Keratinocyte (primary cell): ENCODE results near the gene GPR107. TPM values are rescaled to one million over a fixed set of nuclear protein-coding genes. Genes with fewer than 3 reads are reported as not detected.

Experiments used
- DNase-seq: peaks from one replicate; pipeline ENCODE4 v3.0.0-alpha.2; 2011; ENCODE audit warnings: low read depth, missing footprints, low spot score
- FAIRE-seq: peaks from 2 replicates; lab custom pipeline; 2011; peaks lifted over from hg19 to GRCh38; lab: Jason Lieb, UNC
- H2AFZ ChIP-seq: 2 replicates; pipeline ENCODE4 v1.6.0; 2012; ENCODE audit warnings: low read length, control low read depth, inconsistent platforms; ENCODE audit not compliant: control insufficient read depth
- H3K27ac ChIP-seq: 2 replicates; pipeline ENCODE4 v1.5.1; 2011; ENCODE audit warnings: low read length; ENCODE audit not compliant: control insufficient read depth, insufficient read depth
- H3K27me3 ChIP-seq: 3 replicates; pipeline ENCODE4 v1.6.0; 2011; ENCODE audit warnings: low read length; ENCODE audit not compliant: control insufficient read depth, insufficient read depth; ENCODE audit errors: extremely low read depth
- H3K36me3 ChIP-seq, 2 experiments: 2 replicates in 1 of 2; 3 replicates in 1 of 2; pipeline ENCODE4 v1.5.1; 2011; ENCODE audit warnings: low read length in 2 of 2, mild to moderate bottlenecking in 1 of 2; ENCODE audit not compliant: control insufficient read depth in 2 of 2, insufficient read depth in 2 of 2; ENCODE audit errors: extremely low read depth in 1 of 2
- H3K4me1 ChIP-seq: 3 replicates; pipeline ENCODE4 v1.5.1; 2011; ENCODE audit warnings: low read length; ENCODE audit not compliant: control insufficient read depth, insufficient read depth; ENCODE audit errors: extremely low read depth
- H3K4me2 ChIP-seq: 3 replicates; pipeline ENCODE4 v1.6.0; 2011; ENCODE audit warnings: low read depth, low read length; ENCODE audit not compliant: control insufficient read depth, insufficient read depth; ENCODE audit errors: extremely low read depth
- H3K4me3 ChIP-seq, 3 experiments: fragments of 200-600 bp in 1 of 3; sonication (generic) in 1 of 3; 2 replicates in 2 of 3; 3 replicates in 1 of 3; pipeline ENCODE4 v1.5.1; 2011 to 2016; ENCODE audit warnings: low read length in 3 of 3, mild to moderate bottlenecking in 3 of 3, control low read depth in 2 of 3, inconsistent platforms in 1 of 3, low read depth in 1 of 3, mixed read lengths in 1 of 3, mixed run types in 1 of 3, moderate library complexity in 1 of 3; ENCODE audit not compliant: control insufficient read depth in 2 of 3, insufficient read depth in 2 of 3; ENCODE audit errors: extremely low read depth in 1 of 3
- H3K79me2 ChIP-seq: 2 replicates; pipeline ENCODE4 v1.6.0; 2012; ENCODE audit warnings: low read length; ENCODE audit not compliant: control insufficient read depth, insufficient read depth
- H3K9ac ChIP-seq: 3 replicates; pipeline ENCODE4 v1.6.0; 2011; ENCODE audit warnings: low read length; ENCODE audit not compliant: control insufficient read depth, insufficient read depth; ENCODE audit errors: extremely low read depth
- H3K9me1 ChIP-seq: 3 replicates; pipeline ENCODE4 v1.6.0; 2011; ENCODE audit warnings: low read length; ENCODE audit not compliant: control insufficient read depth, insufficient read depth; ENCODE audit errors: extremely low read depth
- H3K9me3 ChIP-seq: 2 replicates; pipeline ENCODE4 v1.5.1; 2012; ENCODE audit warnings: low read depth, low read length; ENCODE audit not compliant: control insufficient read depth
- H4K20me1 ChIP-seq: 3 replicates; pipeline ENCODE4 v1.6.0; 2011; ENCODE audit warnings: low read length; ENCODE audit not compliant: control insufficient read depth, insufficient read depth; ENCODE audit errors: extremely low read depth
- EZH2 ChIP-seq: IDR thresholded peaks from one replicate; pipeline ENCODE4 v1.6.1; 2012; ENCODE audit warnings: inconsistent platforms, mild to moderate bottlenecking, low read length, moderate library complexity
- dilution Hi-C: fragments of 300-500 bp; cut with MboI; formaldehyde crosslinking; loops from one replicate; pipeline ENCODE4 v1.7.0; 2020; ENCODE audit warnings: low sequenced_read_pairs; ENCODE audit not compliant: extremely low pct_ligation_motif_present
- polyA plus RNA-seq, 5 experiments: library from polyadenylated mRNA; depleted of rRNA in 3 of 5; stranded (reverse) in 3 of 5; stranded (forward) in 1 of 5; unstranded in 1 of 5; fragments of >200 nt; gene quantifications; 1 replicate in 1 of 5; 2 replicates in 3 of 5; 3 replicates in 1 of 5; pipeline versions ENCODE4 v1.2.1 to v1.2.3, GENCODE V29; 2011 to 2012; ENCODE audit warnings: missing spikeins in 2 of 5, low read depth in 1 of 5, low replicate concordance in 1 of 5
- TF ChIP-seq, protein P1 (sequence below), 3 experiments: IDR thresholded peaks in 1 of 3; conservative IDR thresholded peaks in 1 of 3; optimal IDR thresholded peaks in 1 of 3; 2 replicates in 2 of 3; 3 replicates in 1 of 3; pipeline versions ENCODE3 to v1.5.1; 2011; ENCODE audit warnings: low read length in 3 of 3, mild to moderate bottlenecking in 3 of 3, moderate library complexity in 2 of 3, control low read depth in 1 of 3, inconsistent platforms in 1 of 3; ENCODE audit not compliant: insufficient read depth in 2 of 3; ENCODE audit errors: extremely low read depth in 1 of 3

Gene GPR107
- polyA plus RNA-seq, 1 donor (not counting 4 experiments of a cell fraction or from before 2014, with no cell fraction given): 27.3 TPM

DNA sequence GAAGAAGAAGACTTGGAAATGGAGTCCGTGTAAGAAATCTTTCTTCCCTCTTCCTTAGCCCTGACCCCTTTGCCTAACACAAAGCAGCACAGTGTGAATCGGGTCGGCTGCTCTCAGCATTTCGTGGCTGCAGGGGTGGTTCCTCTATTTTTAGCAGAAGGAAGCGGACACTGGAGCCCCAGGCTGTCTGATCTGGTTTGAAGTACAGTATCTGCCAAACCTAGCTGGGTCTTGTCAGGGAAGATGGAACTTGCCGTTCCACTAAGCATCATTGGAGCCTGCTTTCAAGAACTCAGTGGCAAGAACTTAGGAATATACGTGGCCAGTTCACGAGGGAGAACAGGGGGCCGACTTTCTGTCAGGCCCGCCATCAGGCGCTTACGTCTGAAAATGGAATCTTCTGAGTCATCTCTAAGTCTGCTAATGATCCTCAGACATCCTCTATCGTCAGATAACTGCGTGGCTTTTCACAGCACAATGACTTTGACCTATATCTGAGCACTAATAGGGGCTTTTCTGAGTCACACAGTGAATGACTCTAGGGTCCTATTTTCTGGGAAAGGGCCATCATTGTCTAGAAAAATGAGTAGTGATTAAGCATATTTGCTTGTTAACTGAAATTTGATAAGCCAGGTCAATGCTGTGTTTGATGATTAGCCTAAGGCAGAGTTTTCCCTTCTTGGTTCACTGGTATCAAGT lies 75.2 kb downstream of the GPR107 start:
- peak overlapping the region; percentile 50 for H3K27ac ChIP-seq
- H4K20me1 ChIP-seq: no peaks in the 10 kb centered on the region
- DNase-seq (no peak), FAIRE-seq (peak; percentile 53)
- H3K4me3 ChIP-seq: no peak overlapping the region
- H3K9ac ChIP-seq: peak overlapping the region; percentile 13
- peaks cover 23% of the 10 kb centered on the region for H3K4me1 ChIP-seq
- H3K9me3 ChIP-seq: no peaks in the 10 kb centered on the region
- TF ChIP-seq EZH2: no peak
- TF ChIP-seq, protein P1, sequence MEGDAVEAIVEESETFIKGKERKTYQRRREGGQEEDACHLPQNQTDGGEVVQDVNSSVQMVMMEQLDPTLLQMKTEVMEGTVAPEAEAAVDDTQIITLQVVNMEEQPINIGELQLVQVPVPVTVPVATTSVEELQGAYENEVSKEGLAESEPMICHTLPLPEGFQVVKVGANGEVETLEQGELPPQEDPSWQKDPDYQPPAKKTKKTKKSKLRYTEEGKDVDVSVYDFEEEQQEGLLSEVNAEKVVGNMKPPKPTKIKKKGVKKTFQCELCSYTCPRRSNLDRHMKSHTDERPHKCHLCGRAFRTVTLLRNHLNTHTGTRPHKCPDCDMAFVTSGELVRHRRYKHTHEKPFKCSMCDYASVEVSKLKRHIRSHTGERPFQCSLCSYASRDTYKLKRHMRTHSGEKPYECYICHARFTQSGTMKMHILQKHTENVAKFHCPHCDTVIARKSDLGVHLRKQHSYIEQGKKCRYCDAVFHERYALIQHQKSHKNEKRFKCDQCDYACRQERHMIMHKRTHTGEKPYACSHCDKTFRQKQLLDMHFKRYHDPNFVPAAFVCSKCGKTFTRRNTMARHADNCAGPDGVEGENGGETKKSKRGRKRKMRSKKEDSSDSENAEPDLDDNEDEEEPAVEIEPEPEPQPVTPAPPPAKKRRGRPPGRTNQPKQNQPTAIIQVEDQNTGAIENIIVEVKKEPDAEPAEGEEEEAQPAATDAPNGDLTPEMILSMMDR (optimal IDR thresholded peaks at IDR 0.05 in 1 of 3, IDR thresholded peaks at IDR 0.05 in 1 of 3, conservative IDR thresholded peaks at IDR 0.05 in 1 of 3; ENCODE audit: extremely low read depth in 1 of 3, insufficient read depth in 2 of 3, low read length in 3 of 3): no peak
- peaks cover 11 to 14% of the 10 kb centered on the region in 2 experiments for H3K36me3 ChIP-seq
- peak overlapping the region; percentile 22 for H3K4me2 ChIP-seq
- H2AFZ ChIP-seq: peak overlapping the region; percentile 29
- no peaks in the 10 kb centered on the region for H3K79me2 ChIP-seq
- no peaks in the 10 kb centered on the region for H3K27me3 ChIP-seq
- dilution Hi-C loops: no loop called here
- no peaks in the 10 kb centered on the region for H3K9me1 ChIP-seq

DNA sequence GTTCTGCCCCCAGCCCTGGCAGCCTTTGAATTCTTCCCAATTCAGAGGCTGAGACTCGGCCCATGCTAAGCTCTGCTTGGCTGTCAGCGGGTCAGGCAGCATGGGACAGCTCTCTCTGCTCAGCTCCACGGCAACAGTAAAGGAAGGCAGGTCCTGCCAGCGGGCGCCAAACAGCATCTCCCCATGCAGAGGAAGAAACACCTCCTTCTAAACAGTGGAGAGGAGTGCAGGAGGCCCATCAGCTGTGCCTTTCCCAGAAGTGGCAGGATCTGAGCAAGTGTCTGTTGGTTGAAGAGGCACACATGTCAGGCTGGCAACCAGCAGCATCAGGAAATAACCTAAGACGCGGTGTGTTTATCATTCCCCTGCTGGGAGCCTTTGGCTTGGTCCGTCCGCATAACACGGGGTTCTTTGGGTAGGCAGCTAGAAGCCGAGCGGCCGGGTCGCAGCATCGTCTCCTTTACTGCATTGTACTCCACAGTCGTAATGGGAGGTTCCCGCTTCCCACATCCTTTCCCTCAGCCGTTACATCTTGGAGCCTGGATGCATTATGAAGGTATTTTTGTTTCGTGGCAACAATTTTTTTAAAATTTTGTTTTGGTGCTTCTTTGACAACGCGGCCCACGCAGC lies 75.8 kb downstream of the GPR107 start:
- H3K4me1 ChIP-seq: peaks cover 23% of the 10 kb centered on the region
- dilution Hi-C loops: no loop called here
- H3K9me3 ChIP-seq: no peaks in the 10 kb centered on the region
- H4K20me1 ChIP-seq: no peaks in the 10 kb centered on the region
- DNase-seq: no peak
- peak overlapping the region; percentile 13 for H3K9ac ChIP-seq
- FAIRE-seq: no peak
- TF ChIP-seq, protein P1 (optimal IDR thresholded peaks at IDR 0.05 in 1 of 3, IDR thresholded peaks at IDR 0.05 in 1 of 3, conservative IDR thresholded peaks at IDR 0.05 in 1 of 3; ENCODE audit: extremely low read depth in 1 of 3, insufficient read depth in 2 of 3, low read length in 3 of 3): no peak
- TF ChIP-seq EZH2: no peak
- H3K27me3 ChIP-seq: no peaks in the 10 kb centered on the region
- no peaks in the 10 kb centered on the region for H3K79me2 ChIP-seq
- H3K4me2 ChIP-seq: no peak overlapping the region
- peak overlapping the region; percentile 50 for H3K27ac ChIP-seq
- no peak overlapping the region for H2AFZ ChIP-seq
- no peaks in the 10 kb centered on the region for H3K9me1 ChIP-seq
- peaks cover 11 to 13% of the 10 kb centered on the region in 2 experiments for H3K36me3 ChIP-seq
- H3K4me3 ChIP-seq: no peak overlapping the region
